ENCODE measurements around the gene POU3F1.
"Not testable (repeated sequence)": the region's sequence is repeated elsewhere in the genome, so short reads cannot be mapped to it uniquely, and the experiment has no call there.

Gene POU3F1

GRCh38 chr1:38045401-38046332, 926 bp downstream of the POU3F1 start:
- no peak for DNase-seq

- no peak for DNase-seq
These were observed 2.1 kb downstream of the POU3F1 start for GRCh38 chr1:38044221-38045215.

GRCh38 chr1:38043036-38043747, 3.4 kb downstream of the POU3F1 start:
- no peak for DNase-seq

- DNase-seq: no peak
These were observed 4.4 kb downstream of the POU3F1 start for GRCh38 chr1:38041936-38042834.

- no peak for DNase-seq
These were observed 7.1 kb downstream of the POU3F1 start for GRCh38 chr1:38039331-38040088.

- no peak for DNase-seq
These were observed 7.7 kb downstream of the POU3F1 start for GRCh38 chr1:38038861-38039260.

DNA sequence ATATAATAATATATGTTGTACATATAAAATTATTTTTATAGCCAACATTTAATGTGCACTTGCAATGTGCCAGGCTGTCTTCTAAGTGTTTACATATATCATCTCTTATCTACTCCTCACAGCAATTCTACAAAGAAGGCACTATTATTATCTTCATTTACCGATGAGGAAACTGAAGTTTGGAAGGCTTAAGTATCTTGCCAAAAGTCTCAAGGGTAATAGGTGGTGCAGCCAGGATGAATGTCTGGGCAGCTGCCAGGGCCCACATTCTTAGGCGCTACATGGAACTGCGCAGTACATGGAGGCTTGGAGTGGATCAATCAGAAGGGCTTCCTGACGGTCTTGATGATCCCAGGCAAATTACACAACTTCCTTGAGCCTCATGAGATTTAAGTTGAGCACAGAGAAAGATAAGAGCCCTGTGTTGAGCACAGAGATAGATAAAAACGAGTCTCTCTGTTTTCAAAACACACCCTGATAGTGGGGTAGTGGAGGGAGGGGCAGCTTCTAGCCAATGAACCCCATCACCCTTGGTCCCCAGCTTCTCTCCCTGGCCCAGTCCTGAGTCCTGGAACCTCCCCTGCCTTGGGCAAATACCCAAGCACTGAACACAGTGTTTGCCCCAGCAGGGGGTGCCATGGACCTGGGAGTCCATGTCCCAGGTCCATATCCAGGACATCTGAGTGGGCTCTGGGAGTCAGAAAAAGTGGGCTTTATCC, 9.2 kb downstream of the POU3F1 start:
- peak in 1 of 2 experiments; percentile 1 for DNase-seq

DNA sequence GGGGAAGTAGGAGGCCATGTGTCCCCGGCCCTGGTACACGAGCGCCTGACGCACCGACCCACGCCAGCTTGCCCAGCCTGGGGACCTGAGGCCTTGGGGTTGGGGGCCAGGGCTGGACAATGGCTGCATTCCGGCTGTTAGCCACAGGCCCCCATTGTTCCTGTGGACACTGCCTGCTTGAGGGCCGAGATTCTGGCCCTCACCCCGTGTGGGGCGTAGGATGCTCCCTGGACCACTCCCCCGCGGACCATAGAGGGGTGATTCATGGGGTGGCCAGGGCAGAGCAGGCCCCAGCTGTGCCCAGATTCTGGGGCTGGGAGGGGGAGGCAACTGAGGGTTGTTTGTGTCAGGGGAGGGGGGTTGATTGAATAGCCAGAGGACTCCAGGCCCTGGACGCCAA, 11.7 kb downstream of the POU3F1 start:
- no peak for DNase-seq

GRCh38 chr1:38032992-38033391, 13.6 kb downstream of the POU3F1 start:
- not testable (repeated sequence) for DNase-seq

DNA sequence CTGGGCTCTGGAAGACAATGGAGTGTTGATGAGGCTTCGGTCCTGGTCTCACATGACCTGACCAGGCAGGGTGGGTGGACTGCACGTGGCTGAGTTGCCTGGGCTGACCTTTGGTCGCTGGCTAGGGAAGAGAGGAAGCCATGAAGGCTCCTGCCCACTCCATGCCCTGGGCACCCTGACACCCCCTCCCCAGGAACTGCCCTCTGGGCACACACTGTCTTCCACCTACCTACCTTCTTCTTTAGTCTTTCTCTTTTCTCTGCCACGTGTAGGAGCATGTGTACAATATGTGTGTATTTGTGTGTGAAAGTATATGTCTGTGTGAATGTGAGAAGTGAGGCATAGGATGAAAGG, 15.1 kb downstream of the POU3F1 start:
- no peak for DNase-seq

DNA sequence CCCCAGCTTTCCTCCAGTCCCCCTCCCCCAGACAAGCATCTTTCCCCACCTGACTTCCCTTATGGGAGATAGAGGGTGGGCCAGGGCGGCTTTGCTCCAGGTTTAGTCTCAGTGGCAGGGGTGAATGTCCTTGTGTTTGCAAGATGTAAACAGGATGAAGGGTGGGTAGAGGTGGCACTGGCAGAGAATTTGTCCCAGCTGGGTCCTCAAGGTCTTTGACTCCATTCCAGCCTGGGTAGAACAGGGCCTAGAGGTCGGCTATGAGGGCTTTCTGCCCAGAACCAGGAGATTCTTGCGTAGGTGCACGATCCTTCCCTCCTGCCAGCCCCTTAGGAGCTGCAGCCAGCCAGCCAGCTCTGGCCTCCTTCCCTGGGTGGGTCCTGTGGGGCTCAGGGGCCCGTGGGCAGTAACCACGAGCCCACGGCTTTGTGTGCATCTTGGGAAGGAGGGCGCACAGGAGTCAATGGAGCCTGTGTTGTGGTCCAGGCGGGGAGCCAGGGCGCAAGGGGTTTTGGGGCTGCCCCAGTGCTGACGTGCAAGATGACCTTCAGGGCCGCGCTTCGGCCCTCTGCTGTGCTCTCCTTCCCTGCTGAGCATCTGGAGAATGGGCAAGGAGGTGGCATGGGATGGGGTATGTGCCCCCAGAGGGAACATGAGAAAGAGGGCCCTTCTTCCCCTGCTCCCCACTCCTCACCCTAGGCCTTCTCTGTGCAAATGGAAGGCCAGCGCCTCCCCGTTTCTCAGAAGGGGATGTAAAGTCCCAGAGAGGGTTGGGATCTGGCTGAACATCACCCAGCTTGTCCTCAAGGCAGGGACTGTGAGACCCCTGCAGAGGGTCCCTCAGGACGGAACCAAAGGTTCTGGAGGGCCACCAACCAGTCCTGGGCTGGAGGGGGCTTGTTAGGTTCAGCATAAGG, 15.7 kb downstream of the POU3F1 start:
- DNase-seq: no peak

DNA sequence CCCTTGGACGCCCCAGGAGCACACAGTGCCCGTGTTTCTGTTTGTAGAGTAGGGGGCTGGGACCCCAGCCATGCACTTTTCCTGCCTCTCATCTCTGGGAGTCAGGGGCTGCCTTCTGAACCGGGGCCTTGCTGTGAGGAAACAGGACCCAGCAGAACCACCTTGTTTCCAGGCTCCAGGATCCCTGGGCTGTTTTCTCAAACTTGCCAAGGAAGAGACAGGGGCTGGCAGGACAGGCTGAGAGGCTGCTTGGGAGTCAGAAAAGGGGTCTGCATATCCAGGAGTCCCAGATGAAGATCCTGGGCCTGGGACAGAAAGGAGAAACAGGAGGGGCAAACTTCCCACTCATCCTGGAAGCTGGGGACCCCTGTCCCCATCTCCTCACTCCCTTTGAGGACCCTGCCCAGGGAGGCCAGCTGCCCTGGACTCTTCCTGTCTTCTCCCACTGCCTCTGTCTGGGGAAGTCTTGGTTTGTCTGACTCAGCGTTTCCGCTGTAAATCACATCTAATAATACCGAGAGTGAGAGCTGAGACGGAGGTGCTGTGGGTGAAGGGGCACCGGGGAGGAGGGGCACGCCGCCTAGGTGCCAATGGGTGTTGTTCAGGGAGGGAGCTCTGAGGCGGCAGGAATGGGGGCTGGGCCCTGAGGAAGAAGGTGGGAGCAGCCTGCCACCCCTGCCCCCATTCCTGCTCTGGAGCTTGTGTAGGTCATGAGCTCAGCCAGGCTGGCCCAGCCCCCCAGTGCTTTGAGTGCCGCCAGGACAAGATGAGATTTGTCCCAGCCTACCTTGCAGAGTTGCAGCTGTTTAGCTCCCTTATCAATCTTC, 16.7 kb downstream of the POU3F1 start:
- DNase-seq: peak in 1 of 2 experiments; percentile 16

DNA sequence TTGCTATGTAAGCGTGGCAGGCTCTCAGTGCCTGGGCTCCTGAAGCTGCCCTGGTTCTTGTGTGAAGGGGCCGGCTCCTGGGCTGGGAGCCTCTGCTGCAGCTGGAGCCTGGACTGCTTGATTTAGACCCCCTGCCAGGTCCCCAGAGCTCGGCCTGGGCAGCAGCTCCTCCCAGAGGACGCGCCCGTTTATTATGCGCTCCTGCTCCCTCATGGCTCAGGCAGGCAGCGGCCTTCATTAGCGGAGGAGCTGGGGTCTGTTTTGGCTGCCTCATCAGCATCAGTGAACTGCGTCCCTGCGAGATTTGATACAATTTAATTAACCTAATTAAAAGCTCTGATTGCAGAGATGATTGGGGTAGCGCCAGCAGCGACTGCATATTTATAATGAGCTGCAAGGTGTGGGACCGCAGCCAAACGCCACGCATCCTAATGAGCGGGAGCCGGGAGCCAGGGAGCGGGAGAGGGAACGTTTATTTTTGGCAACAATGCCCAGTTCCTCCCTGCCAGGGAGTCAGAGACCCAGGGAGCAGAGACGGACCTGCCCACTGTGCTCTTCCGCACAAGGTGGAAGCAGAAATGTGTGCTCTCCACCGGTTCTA, 17.4 kb downstream of the POU3F1 start:
- DNase-seq: peak; percentile 25 to 41

GRCh38 chr1:38028671-38029070, 17.9 kb downstream of the POU3F1 start:
- DNase-seq: peak in 1 of 2 experiments; percentile 4

GRCh38 chr1:38028105-38028591, 18.4 kb downstream of the POU3F1 start:
- no peak for DNase-seq

DNA sequence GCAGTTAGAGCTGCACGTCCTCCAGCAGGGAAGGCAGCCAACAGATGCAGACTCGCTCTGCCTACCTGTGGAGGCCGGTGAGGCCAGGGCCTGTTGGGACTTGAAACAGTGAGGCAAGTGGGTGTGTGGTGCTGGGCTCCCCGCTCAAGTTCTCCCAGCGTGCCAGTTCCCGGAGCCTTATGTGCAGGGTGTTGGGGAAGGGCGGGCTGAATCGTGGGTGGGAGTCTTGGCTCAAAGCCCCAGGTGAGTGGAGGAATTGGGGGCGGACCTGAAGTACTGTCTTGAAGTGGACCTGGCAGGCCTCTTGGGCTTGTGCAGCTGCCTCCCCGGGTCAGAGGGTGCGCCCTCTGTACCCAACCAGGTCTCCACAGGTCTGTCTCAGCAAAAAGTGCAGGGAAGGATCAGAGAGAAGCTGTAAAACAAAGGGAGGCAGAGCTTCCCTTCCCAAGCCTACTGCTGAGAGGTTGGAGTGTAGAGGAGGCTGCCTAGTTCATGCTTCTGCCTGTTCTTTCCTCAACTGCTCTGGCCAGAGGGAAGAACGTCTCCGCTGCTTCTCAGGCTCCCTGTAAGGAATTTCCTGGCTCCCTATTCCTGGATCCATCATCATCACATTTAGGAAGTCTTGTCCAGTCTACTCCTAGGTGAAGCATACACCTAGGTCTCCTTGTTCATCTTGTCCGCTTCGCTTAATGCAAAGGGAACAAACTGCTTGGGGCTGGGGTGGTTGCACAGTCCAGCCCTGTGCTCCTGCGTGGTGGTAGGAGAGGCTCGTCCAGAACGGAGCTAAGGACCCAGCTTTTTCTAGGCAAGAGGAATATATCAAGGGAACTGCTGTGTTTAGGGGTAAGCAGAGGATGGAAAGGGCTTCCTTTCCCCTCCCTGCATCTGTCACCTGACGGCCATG, 19.1 kb downstream of the POU3F1 start:
- no peak for DNase-seq
